HG03097 (cell line): ENCODE data around the gene MTX3.

Source experiments
- ATAC-seq: cut with Tn5 transposase; IDR thresholded peaks from one replicate; pipeline ENCODE4 v1.9.1; 2021; ENCODE audit not compliant: unreplicated experiment, low FRiP score

MTX3 gene, protein sequence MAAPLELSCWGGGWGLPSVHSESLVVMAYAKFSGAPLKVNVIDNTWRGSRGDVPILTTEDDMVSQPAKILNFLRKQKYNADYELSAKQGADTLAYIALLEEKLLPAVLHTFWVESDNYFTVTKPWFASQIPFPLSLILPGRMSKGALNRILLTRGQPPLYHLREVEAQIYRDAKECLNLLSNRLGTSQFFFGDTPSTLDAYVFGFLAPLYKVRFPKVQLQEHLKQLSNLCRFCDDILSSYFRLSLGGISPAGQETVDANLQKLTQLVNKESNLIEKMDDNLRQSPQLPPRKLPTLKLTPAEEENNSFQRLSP

GRCh38 chr5:79990598-79991507, at the start of gene MTX3:
Gene MTX3 (minus strand): TSS chr5:79991262. CDS start chr5:79991238, 24 bp downstream.
- ATAC-seq: peak; percentile 76

GRCh38 chr5:80039650-80040049, 48.6 kb upstream of the MTX3 start:
- ATAC-seq: no peak

DNA sequence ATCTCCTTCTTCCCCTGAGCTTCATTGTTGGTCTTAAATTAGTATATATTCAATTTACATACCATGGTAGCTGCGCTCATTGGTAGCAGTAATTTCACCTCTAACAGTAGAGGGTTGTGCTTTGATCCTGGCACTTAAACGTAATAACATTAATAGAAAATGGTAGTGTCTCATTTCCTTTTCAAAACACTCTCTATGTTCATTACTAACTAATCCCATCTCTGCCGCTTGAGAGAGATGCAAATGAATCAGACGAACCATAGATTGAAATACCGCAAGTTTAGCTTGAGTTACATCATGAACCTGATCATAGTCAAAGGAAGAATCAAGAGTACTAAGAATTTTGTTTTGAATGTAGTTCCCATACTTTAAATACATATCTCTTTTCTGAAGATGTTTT, 46.3 kb upstream of the MTX3 start:
- ATAC-seq: no peak

- ATAC-seq: no peak
Measured at GRCh38 chr5:80036615-80037014, 45.6 kb upstream of the MTX3 start.

DNA sequence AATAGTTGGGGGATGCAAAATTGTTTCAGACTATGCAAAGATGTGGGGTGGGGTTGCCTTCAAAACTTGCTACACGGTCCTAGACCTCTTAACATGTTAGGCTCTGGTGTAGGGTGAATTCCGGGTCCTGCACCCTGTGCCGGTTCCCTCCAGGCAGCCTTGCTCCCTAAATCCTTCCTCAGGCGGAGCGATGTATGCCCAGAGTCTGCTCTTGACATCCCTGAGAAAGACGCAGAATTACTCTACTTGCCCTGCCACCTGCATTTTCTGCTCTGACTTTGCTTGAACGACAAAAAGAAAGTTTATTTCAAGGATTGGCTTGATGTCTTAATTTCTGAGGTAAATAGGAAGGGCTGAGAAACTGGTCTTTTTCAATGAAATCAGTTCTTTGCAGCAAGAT, 44.8 kb upstream of the MTX3 start:
- no peak for ATAC-seq

DNA sequence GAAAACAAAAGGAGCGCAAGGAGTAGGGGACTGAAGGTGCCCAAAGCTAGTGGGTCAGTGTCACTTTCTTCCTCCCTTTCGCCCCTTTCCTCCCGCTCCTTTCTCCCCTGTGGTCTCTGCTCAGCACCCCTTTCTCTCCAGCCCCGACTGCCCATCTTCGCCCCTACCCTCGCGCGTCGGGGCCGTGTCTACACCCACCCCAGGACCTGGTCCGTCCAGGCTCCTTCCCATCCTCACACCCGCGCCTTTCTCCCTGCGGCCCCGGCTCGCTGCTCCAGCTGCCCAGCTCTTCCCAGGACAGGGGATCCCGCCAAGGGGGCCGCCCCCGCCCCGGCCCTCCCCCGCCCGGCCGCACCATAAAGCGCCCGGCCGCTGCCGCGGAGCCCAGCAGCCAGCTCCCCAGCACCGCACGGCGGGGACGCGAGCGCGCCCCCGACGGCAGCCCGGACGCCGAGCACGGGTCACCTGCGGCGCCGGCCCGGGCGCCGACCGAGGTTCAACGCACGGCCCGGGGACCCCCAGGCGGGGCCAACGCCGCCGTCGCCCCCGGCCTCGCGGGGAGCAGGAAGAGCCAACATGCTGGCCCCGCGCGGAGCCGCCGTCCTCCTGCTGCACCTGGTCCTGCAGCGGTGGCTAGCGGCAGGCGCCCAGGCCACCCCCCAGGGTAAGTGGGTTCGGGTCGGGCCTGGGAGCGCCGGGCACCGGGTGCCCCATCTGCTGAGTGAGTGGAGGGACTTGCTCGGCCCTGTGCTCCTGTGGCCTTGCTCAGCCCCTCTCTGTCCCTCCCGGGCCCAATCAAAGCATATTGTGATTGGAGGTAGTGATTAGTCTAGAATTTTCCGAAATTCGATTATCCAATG, 44.1 kb upstream of the MTX3 start, which contains the start of gene THBS4:
Gene THBS4 (plus strand): TSS at position 387 of the 860 bp plus-strand sequence. CDS start 190 bp downstream, at position 577.
- no peak for ATAC-seq

- ATAC-seq: no peak
Measured at GRCh38 chr5:80034559-80034958, 43.5 kb upstream of the MTX3 start.

- ATAC-seq: no peak
Measured at GRCh38 chr5:80033513-80033912, 42.5 kb upstream of the MTX3 start.

DNA sequence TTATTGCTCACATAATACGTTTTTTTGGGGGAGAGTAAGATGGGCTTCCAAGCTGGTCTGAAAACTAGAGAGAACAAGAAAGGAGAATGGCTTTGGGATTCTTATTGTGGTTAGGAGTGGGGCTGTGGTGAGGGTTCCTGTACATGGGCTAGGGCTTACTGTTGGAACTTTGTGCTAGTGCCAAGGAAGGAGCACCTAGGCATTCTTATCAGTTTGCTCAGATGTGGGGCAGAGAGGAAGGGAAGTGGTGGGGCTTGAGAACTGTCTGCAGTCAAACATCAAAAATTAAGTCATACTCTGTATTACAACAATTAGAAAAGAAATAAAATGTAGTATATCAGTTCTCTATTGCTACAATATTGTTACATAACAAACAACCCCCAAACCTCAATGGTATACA, 40.0 kb upstream of the MTX3 start:
- ATAC-seq: no peak

GRCh38 chr5:80026841-80027240, 35.8 kb upstream of the MTX3 start:
- no peak for ATAC-seq

DNA sequence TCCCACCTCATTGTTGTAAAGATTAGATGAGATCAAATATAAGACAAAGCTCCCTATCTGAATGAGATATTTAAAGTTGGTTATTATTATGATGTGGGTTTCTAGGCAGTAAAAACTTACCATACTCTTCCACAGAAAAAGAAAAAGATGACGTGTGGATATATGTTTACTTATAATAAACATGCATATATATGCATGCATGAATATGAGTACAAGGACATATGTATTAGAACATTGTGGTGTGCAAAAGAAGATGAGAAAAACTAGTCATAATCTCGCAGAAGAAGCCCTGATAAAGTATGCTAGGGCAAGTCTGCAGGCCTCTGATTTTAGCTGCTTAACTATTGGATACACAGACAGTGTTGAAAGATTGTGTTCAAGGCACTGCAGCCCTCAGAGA, 34.0 kb upstream of the MTX3 start:
- ATAC-seq: no peak

DNA sequence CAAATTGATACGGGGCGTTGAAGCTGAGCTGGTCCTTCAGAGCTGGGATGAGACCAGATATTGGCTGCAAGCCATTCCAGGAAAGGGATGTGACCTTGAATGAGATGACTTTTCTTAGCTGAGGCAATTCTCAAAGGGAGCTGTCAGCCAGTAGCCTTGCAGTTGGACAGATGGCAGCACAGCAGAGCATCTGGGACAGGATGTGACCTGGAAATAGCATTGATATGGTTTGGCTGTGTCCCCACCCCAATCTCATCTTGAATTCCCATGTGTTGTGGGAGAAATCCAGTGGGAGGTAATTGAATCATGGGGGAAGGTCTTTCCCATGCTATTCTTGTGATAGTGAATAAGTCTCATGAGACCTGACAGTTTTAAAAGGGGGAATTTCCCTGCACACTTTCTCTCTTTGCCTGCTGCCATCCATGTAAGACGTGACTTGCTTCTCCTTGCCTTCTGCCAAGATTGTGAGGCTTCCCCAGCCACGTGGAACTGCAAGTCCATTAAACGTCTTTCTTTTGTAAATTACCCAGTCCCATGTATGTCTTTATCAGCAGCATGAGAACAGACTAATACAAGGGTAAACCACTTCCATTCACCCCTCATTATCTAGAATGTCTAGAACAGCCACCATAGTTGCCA, 19.8 kb upstream of the MTX3 start:
- ATAC-seq: no peak

DNA sequence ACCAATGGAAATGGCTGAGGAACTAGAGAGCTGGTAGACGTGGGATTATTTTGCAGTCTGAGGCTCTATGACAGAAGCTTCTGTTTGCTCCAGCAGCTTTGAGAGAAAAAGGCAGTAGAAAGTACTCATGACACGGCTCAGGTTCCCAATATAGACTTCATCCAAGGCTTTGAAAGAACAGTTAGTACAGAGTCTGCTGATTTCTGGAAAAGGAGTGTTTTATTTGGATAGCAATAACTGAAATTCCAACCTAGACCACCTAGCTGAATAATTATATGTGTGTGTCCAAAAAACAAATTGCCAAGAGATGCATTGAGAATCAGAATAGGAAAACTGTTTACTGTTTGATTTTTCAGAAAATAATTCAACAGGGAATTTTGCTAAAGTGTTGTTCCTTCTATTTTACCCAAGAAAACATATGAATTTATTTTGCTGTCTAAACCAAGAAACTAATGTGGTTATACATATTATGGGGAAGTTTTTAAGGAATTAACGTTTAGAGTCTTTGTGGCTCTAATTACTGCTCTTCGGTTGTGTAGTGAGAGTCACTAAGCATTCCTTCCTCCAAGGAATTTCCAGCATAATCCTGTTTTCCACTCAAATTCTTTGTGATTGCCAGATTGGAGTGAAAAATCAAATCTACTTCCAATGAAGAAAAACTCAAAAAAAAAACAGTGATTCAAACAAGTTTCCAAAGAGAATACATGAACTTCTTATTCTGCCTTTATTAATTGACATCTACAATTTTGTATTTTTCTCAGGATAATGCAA, 18.1 kb upstream of the MTX3 start:
- no peak for ATAC-seq

GRCh38 chr5:80002677-80003076, 11.6 kb upstream of the MTX3 start:
- no peak for ATAC-seq

DNA sequence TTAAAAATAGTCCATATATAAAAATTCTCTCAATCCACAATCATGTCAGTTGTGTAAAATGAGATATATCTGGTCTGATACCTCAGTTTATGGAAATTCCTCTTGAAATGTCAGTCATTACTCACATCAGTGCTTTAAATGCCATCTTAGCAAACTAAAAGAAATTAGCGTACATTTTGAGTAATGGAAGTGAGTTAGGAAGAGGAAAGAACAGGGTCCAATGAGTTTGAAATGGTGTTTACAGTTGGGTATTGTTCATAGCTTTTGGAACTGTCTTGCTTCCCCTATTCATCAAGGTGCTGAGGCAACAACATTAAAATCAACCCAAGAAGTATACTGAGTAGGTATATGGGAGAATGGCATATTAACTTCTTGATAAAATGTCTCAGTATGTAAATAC, 8.7 kb upstream of the MTX3 start:
- no peak for ATAC-seq

DNA sequence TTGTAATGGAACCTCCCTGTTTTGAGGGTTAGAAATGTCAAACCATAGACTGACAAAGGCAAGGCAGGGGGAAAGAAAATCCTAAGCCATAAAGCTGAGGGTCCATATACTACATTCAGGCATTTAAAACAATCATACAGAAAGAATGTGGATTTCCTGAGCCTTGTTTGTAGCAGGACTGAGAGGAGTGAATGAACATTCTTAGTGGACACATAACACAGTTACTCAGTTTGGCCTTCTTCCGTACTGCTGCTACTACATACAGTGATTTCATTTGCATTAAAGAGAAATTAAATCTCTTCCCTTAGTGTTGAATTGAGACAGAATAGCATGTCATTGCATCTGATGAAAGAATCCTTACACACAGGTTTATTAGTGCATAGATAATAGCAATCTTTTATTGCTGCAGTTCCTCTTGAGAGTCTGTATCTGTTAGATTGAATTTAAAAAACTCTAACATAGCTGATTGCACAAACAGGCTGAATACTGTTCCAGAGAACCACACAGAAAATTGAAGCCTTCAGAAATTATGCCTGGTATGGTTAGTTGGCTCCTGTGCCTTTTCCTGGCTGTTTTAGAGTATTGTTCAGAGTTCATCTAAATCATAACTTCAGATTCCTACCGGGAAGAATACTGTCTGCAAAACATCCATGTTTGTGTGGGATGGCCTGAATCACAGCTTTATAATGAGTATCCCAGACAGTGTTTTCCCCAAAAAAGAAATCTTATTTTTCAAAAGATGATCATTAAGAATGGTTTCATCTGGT, 2.0 kb upstream of the MTX3 start:
- ATAC-seq: no peak

- ATAC-seq: peak; percentile 22
Measured at GRCh38 chr5:79990205-79990597, 861 bp downstream of the MTX3 start.

DNA sequence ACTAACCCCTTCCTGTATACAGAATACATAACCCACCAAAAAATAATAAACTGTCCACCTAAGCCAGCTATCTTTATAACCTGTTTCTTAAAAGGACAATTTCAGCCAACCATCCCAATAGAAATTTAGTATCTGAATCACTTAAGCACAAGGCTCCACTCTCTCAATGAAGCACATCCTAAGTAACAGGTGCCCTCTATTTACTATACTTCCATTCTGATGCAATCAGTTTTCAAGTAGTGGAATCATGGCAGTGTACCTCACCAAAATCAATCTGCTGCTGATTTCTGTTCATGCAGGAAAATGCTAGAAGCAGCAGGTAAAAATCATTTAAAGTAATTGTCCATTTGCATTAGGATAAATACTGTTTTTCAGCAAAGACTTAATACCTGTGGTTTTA, 4.8 kb downstream of the MTX3 start:
- ATAC-seq: no peak

DNA sequence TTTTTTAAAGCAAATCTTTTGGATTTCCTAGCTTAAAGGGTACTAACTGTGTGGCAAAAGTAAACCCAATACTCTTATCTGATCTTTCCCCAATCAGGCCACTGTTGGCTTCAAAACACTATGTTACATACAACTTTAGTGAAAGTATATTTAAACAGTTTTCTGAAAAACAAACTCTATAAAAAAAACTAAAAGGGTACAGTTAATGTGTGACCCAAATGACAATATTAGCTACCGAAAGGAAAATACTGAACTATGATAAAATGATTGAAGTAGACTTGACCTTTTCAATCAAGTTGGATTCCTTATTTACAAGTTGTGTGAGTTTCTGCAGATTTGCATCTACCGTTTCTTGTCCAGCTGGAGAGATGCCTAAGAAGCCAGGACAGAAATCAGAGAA, 5.8 kb downstream of the MTX3 start:
- no peak for ATAC-seq
